Measurements from ENCODE around the gene SECISBP2L.

The SECISBP2L gene

GRCh38 chr15:49060710-49061495, 14.7 kb upstream of the SECISBP2L start:
- no peak for DNase-seq (ENCODE audit: low read depth in 2 of 2)

GRCh38 chr15:49059491-49059890, 13.2 kb upstream of the SECISBP2L start:
- no peak for DNase-seq (ENCODE audit: low read depth in 2 of 2)

GRCh38 chr15:49058559-49058958, 12.3 kb upstream of the SECISBP2L start:
- no peak for DNase-seq (ENCODE audit: low read depth in 2 of 2)

GRCh38 chr15:49055630-49056029, 9.4 kb upstream of the SECISBP2L start:
- no peak for DNase-seq (ENCODE audit: low read depth in 2 of 2)

GRCh38 chr15:49052662-49053061, 6.4 kb upstream of the SECISBP2L start:
- no peak for DNase-seq (ENCODE audit: low read depth in 2 of 2)

GRCh38 chr15:49047456-49047855, 1.2 kb upstream of the SECISBP2L start:
- no peak for DNase-seq (ENCODE audit: low read depth in 2 of 2)

- no peak for DNase-seq (ENCODE audit: low read depth in 2 of 2)
Observed at GRCh38 chr15:49045751-49046219, 461 bp downstream of the SECISBP2L start.

- DNase-seq (ENCODE audit: low read depth in 2 of 2): no peak
Observed at GRCh38 chr15:49044766-49045606, 1.3 kb downstream of the SECISBP2L start.

- no peak for DNase-seq (ENCODE audit: low read depth in 2 of 2)
Observed at GRCh38 chr15:49044002-49044401, 2.2 kb downstream of the SECISBP2L start.

- DNase-seq (ENCODE audit: low read depth in 2 of 2): no peak
Observed at GRCh38 chr15:49042165-49042564, 4.1 kb downstream of the SECISBP2L start.

GRCh38 chr15:49041426-49041825, 4.8 kb downstream of the SECISBP2L start:
- no peak for DNase-seq (ENCODE audit: low read depth in 2 of 2)

- no peak for DNase-seq (ENCODE audit: low read depth in 2 of 2)
Observed at GRCh38 chr15:49040151-49040550, 6.1 kb downstream of the SECISBP2L start.

- DNase-seq (ENCODE audit: low read depth in 2 of 2): no peak
Observed at GRCh38 chr15:49038382-49038781, 7.9 kb downstream of the SECISBP2L start.

GRCh38 chr15:49037546-49037940, 8.7 kb downstream of the SECISBP2L start:
- DNase-seq (ENCODE audit: low read depth in 2 of 2): no peak

- no peak for DNase-seq (ENCODE audit: low read depth in 2 of 2)
Observed at GRCh38 chr15:49036650-49037545, 9.3 kb downstream of the SECISBP2L start.

GRCh38 chr15:49035825-49036224, 10.4 kb downstream of the SECISBP2L start:
- DNase-seq (ENCODE audit: low read depth in 2 of 2): no peak

- no peak for DNase-seq (ENCODE audit: low read depth in 2 of 2)
Observed at GRCh38 chr15:49032601-49033145, 13.6 kb downstream of the SECISBP2L start.

- DNase-seq (ENCODE audit: low read depth in 2 of 2): no peak
Observed at GRCh38 chr15:49031804-49032203, 14.4 kb downstream of the SECISBP2L start.

GRCh38 chr15:49026700-49027099, 19.5 kb downstream of the SECISBP2L start:
- no peak for DNase-seq (ENCODE audit: low read depth in 2 of 2)

GRCh38 chr15:49024840-49025239, 21.4 kb downstream of the SECISBP2L start:
- no peak for DNase-seq (ENCODE audit: low read depth in 2 of 2)

GRCh38 chr15:49023354-49023753, 22.9 kb downstream of the SECISBP2L start:
- no peak for DNase-seq (ENCODE audit: low read depth in 2 of 2)

- no peak for DNase-seq (ENCODE audit: low read depth in 2 of 2)
Observed at GRCh38 chr15:49015896-49016295, 30.4 kb downstream of the SECISBP2L start.
